D721Med (cell line): Measurements from ENCODE around the gene SFXN3.

Experiments used
- DNase-seq: peaks from one replicate; pipeline ENCODE4 v3.0.0; 2011; ENCODE audit warnings: low spot score; ENCODE audit not compliant: insufficient read length
- FAIRE-seq: peaks from 2 replicates; lab custom pipeline; 2011; peaks lifted over from hg19 to GRCh38; lab: Jason Lieb, UNC
- TF ChIP-seq, protein P1 (sequence below): IDR thresholded peaks from 2 replicates; pipeline ENCODE4 v1.5.1; 2012; ENCODE audit warnings: mild to moderate bottlenecking, control low read depth; ENCODE audit not compliant: insufficient read depth; ENCODE audit errors: missing control alignments

Gene SFXN3

DNA sequence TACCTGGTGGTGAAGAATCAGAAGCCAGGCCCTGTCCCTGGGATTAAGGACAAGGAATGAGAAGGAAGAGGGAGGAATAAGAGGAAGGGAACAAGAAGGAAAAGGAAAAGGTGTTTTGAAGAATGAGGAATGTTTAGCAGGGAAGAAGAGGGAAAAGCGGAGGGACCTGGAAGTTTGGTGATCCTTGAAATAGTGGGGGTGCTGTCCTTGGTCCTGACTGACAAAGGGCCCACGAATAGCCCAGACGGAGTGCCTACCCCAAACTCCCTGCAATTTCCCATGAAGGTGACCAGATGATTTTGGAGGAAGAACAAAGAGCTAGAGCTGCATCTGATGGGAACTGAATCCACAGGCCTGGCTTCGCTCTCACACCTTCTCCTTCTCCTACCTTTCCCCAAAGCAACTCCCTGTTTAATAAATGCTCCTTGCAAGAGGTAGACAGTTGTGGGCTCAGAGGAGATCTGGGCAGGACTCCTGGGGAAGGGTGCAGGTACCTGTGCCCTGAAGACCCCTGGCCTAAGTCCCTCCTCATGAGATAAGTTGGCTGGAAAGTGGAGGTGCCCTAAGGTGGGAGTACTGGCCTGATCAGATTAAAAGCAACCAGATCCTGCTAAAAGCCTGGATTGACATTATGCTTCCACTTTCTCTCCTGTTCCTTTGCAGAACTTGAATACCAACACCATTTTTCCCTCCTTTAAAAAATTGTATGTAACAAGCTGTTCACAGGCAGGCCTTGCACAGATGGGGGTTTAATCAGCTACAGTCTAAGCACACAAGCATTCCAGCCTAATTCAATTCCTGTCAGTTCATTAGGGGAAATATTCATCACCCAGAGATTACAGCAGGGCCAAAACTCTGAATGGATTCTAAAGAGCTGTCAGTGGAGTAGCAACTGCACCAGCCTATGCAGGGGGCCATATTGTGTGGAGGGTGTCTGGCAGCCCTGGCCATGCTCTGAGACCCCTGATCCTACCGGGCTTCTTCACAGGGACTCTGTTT is 50.2 kb downstream of the SFXN3 start:
- DNase-seq = no peak
- TF ChIP-seq, protein P1, sequence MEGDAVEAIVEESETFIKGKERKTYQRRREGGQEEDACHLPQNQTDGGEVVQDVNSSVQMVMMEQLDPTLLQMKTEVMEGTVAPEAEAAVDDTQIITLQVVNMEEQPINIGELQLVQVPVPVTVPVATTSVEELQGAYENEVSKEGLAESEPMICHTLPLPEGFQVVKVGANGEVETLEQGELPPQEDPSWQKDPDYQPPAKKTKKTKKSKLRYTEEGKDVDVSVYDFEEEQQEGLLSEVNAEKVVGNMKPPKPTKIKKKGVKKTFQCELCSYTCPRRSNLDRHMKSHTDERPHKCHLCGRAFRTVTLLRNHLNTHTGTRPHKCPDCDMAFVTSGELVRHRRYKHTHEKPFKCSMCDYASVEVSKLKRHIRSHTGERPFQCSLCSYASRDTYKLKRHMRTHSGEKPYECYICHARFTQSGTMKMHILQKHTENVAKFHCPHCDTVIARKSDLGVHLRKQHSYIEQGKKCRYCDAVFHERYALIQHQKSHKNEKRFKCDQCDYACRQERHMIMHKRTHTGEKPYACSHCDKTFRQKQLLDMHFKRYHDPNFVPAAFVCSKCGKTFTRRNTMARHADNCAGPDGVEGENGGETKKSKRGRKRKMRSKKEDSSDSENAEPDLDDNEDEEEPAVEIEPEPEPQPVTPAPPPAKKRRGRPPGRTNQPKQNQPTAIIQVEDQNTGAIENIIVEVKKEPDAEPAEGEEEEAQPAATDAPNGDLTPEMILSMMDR = no peak

DNA sequence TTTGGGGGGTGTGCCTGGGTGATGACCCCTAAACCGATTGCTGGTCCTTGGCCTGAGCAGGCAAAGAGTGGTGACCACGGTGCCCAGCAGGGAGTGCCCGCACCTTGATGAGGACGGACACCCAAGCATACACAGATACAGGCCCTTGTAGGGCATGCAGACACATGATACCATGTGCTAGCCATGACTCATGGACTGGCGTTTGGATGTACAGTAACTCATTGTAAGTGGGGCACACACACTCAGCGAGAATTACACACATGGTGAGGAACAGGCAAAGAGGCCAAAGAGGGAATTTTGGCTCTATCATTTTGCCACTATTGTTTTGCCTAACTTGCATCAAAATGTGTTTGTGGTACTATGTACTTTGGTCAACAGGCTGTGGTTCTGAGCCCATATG is 54.8 kb downstream of the SFXN3 start:
- TF ChIP-seq, protein P1 = no peak
- FAIRE-seq (no peak), DNase-seq (no peak)

More for the DNA sequence above, 50.2 kb downstream of the SFXN3 start:
- FAIRE-seq = no peak

DNA sequence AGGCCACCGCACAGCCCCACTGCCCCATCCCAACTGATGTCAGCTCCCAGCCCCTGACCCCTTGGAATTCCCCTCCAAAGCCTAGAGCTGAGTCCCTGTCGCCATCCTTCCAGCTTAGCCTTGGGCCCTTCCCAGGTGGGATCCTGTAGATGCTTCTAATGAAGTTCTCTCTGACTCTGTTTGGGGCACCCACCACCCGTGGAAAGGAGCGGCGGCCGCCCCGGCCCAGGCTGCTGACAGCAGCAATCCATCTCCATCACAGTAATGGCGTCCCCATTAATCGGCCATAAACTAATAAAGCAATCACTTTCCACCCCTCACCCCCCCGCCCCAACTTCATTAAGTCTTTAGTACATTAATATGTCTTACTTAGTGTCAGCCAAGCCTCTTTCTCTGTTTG is 56.3 kb downstream of the SFXN3 start:
- TF ChIP-seq, protein P1 = no peak
- FAIRE-seq = no peak
- DNase-seq = no peak

DNA sequence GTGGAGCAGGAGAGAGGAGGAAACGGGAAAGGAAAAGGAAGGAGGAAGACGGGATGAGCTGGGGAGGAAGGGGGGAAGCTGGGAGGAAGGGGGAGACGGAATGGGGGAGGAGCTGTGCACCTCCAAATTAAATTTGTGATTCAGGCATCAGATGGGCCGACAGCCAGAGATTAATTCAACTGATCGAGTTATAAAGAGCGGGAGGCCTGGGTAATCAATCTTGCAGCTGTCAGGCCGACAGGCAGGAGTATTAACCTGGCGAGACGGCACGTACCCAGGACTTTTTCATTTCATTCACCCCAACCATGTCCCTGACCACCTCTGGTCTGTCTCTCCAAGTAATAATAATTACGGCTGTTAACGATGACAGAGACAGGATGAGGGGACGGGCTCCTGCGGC is 56.9 kb downstream of the SFXN3 start:
- FAIRE-seq (no peak), DNase-seq (no peak)
- TF ChIP-seq, protein P1 = no peak

DNA sequence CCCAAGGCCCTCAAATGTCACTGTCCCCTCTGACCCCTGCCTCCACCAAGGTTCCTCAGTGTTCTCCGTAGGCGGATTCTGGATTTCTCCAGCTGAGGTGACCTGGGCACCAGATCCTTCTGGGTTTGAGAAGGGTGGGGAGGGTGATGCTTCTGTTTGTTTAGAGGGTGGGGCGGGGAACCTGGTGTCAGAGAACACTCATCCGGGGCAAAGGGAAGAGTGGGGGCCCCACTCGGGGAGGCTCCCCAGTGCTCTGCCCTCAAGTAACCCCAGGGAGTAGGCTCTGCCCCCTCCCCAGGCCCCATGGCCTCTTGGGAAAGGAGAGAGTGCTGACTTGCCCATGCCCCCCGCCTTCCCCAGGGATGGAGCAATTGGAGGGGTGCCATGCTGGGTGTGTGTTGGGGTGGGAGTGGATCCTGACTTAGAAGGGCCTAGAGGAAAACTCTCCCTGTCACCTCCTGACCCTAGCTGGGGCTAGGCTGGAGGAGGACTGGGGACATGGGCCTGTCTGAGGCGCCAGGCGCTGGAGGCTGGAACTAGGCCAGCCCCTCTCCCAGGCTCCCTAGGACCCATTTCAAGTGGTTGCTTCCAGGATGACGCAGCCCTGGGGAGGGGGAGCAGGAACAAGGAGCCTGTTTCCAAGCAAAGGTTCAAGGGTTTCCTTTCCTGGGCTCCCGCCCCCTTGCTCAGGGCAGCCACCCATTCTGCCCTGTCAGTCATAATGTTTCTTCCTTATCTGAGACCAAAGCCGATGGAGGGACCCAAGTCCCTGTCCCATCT is 58.7 kb downstream of the SFXN3 start:
- no peak for FAIRE-seq

DNA sequence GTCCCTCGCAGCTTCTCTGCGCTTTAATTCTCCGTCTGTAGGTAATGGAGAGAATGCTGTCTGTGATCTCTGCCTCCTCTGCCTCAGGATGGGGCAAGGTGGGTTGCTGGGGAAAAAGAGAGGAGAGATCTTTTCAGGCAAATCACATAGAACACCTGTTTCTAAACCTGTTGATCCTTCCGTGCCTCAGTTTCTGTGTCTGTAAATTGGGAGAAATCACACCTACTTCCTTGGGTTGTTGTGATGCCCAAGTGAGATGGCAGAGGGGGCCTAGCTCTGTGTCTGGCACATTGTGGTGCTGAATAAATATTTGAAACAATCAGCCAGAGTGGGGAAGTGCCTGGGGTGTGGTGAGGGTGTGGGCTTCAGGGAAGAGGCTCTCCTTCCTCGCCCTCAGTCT is 59.6 kb downstream of the SFXN3 start:
- FAIRE-seq = no peak
- TF ChIP-seq, protein P1 = no peak

More for the DNA sequence above, 58.7 kb downstream of the SFXN3 start:
- TF ChIP-seq, protein P1 = no peak
- no peak for DNase-seq

More for the DNA sequence above, 59.6 kb downstream of the SFXN3 start:
- no peak for DNase-seq
